ENCODE data around the gene JSRP1.

JSRP1 gene

GRCh38 chr19:2226051-2226839 lies 30.0 kb downstream of the JSRP1 start:
- CTCF ChIA-PET, result interaction anchor here (1.3 kb wide), 1 partner anchor 10 kb away, joined by 5 read pairs; the partner anchor contains the start of gene PLEKHJ1
- no peaks in the 10 kb centered on the region for H3K9me3 ChIP-seq (ENCODE audit: control insufficient read depth, insufficient read depth, low read depth, low read length)
- POLR2A ChIA-PET, result no interaction called here
- TF ChIP-seq ZNF121 (tag by site-specific recombination; IDR thresholded peaks at IDR 0.05), result peak; percentile 53; the same call in 1 of the 2 replicates
- no peak for TF ChIP-seq ZNF529 (tag by site-specific recombination; IDR thresholded peaks at IDR 0.05; ENCODE audit: insufficient replicate concordance)
- no peak overlapping the region for H3K4me3 ChIP-seq (ENCODE audit: low read depth, low read length)
- H3K4me1 ChIP-seq (ENCODE audit: control insufficient read depth, insufficient read depth, low read length), result no peaks in the 10 kb centered on the region
- peaks cover 4 to 73% of the 10 kb centered on the region in 2 experiments; a peak in 2 of 3 replicates for H3K36me3 ChIP-seq (ENCODE audit: control insufficient read depth in 2 of 2, insufficient read depth in 1 of 2, low read length in 2 of 2)
- no peak overlapping the region for H3K27ac ChIP-seq (ENCODE audit: extremely low read depth, low read depth, low read length)

GRCh38 chr19:2225415-2226050 lies 30.7 kb downstream of the JSRP1 start:
- Histone ChIP-seq H3K4me1 (ENCODE audit: control insufficient read depth, insufficient read depth, low read length) (no peaks in the 10 kb centered on the region), H3K9me3 (ENCODE audit: control insufficient read depth, insufficient read depth, low read depth, low read length) (no peaks in the 10 kb centered on the region), H3K36me3 (ENCODE audit: control insufficient read depth in 2 of 2, insufficient read depth in 1 of 2, low read length in 2 of 2) (peaks cover 4 to 68% of the 10 kb centered on the region in 2 experiments; a peak in 2 of 3 replicates), H3K27ac (ENCODE audit: extremely low read depth, low read depth, low read length) (no peak overlapping the region), H3K4me3 (ENCODE audit: low read depth, low read length) (no peak overlapping the region)
- no peak for TF ChIP-seq ZNF433 (tag by site-specific recombination; IDR thresholded peaks at IDR 0.05; ENCODE audit: low read depth)
- TF ChIP-seq SCRT2 (tag by site-specific recombination; IDR thresholded peaks at IDR 0.05), result peak; percentile 40; the same call in 1 of the 2 replicates
- POLR2A ChIA-PET, result no interaction called here
- CTCF ChIA-PET, result no interaction called here

GRCh38 chr19:2224754-2225349 lies 31.4 kb downstream of the JSRP1 start:
- no peaks in the 10 kb centered on the region for H3K4me1 ChIP-seq (ENCODE audit: control insufficient read depth, insufficient read depth, low read length)
- ChIA-PET CTCF (interaction anchor here (0.6 kb wide), 1 partner anchor 37 kb away, joined by 3 read pairs; no protein-coding TSS in a partner anchor), POLR2A (no interaction called here)
- no peak for TF ChIP-seq ZNF132 (tag by site-specific recombination; IDR thresholded peaks at IDR 0.05; ENCODE audit: borderline replicate concordance)
- TF ChIP-seq, protein P1, sequence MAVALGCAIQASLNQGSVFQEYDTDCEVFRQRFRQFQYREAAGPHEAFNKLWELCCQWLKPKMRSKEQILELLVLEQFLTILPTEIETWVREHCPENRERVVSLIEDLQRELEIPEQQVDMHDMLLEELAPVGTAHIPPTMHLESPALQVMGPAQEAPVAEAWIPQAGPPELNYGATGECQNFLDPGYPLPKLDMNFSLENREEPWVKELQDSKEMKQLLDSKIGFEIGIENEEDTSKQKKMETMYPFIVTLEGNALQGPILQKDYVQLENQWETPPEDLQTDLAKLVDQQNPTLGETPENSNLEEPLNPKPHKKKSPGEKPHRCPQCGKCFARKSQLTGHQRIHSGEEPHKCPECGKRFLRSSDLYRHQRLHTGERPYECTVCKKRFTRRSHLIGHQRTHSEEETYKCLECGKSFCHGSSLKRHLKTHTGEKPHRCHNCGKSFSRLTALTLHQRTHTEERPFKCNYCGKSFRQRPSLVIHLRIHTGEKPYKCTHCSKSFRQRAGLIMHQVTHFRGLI (tag by site-specific recombination; IDR thresholded peaks at IDR 0.05), result peak; percentile 91
- no peaks in the 10 kb centered on the region for H3K9me3 ChIP-seq (ENCODE audit: control insufficient read depth, insufficient read depth, low read depth, low read length)
- H3K36me3 ChIP-seq (ENCODE audit: control insufficient read depth in 2 of 2, insufficient read depth in 1 of 2, low read length in 2 of 2), result peaks cover 4 to 70% of the 10 kb centered on the region in 2 experiments; a peak in 2 of 3 replicates
- no peak overlapping the region for H3K4me3 ChIP-seq (ENCODE audit: low read depth, low read length)
- no peak overlapping the region for H3K27ac ChIP-seq (ENCODE audit: extremely low read depth, low read depth, low read length)

GRCh38 chr19:2223959-2224358 lies 32.3 kb downstream of the JSRP1 start:
- Histone ChIP-seq H3K4me1 (ENCODE audit: control insufficient read depth, insufficient read depth, low read length) (no peaks in the 10 kb centered on the region), H3K36me3 (ENCODE audit: control insufficient read depth in 2 of 2, insufficient read depth in 1 of 2, low read length in 2 of 2) (peaks cover 4 to 67% of the 10 kb centered on the region in 2 experiments; a peak in 2 of 3 replicates), H3K4me3 (ENCODE audit: low read depth, low read length) (no peak overlapping the region), H3K9me3 (ENCODE audit: control insufficient read depth, insufficient read depth, low read depth, low read length) (no peaks in the 10 kb centered on the region), H3K27ac (ENCODE audit: extremely low read depth, low read depth, low read length) (0 out of 2 replicates have a peak overlapping the region, but pooled peaks have one; percentile 1)
- TF ChIP-seq HOXA7 (CRISPR knock-in tag; IDR thresholded peaks at IDR 0.05; ENCODE audit: borderline replicate concordance) (no peak), ZNF184 (tag by site-specific recombination; IDR thresholded peaks at IDR 0.05) (no peak), ZNF701 (tag by site-specific recombination; IDR thresholded peaks at IDR 0.05) (no peak), ZNF626 (tag by site-specific recombination; IDR thresholded peaks at IDR 0.05) (no peak), ZNF221 (tag by site-specific recombination; IDR thresholded peaks at IDR 0.05; ENCODE audit: borderline replicate concordance) (no peak)
- TF ChIP-seq, protein P2, sequence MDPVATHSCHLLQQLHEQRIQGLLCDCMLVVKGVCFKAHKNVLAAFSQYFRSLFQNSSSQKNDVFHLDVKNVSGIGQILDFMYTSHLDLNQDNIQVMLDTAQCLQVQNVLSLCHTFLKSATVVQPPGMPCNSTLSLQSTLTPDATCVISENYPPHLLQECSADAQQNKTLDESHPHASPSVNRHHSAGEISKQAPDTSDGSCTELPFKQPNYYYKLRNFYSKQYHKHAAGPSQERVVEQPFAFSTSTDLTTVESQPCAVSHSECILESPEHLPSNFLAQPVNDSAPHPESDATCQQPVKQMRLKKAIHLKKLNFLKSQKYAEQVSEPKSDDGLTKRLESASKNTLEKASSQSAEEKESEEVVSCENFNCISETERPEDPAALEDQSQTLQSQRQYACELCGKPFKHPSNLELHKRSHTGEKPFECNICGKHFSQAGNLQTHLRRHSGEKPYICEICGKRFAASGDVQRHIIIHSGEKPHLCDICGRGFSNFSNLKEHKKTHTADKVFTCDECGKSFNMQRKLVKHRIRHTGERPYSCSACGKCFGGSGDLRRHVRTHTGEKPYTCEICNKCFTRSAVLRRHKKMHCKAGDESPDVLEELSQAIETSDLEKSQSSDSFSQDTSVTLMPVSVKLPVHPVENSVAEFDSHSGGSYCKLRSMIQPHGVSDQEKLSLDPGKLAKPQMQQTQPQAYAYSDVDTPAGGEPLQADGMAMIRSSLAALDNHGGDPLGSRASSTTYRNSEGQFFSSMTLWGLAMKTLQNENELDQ (tag by site-specific recombination; IDR thresholded peaks at IDR 0.05; ENCODE audit: low read depth), result no peak
- ChIA-PET POLR2A (no interaction called here), CTCF (no interaction called here)

Measured in HEK293 (cell line).